22Rv1 (cell line): Measurements from ENCODE around the gene MIEF1.

Source experiments
- H3K27ac ChIP-seq: fragments of 450-650 bp; 2 replicates; pipeline ENCODE4 v1.5.1; 2017
- ZFX ChIP-seq: fragments of 450-650 bp; IDR thresholded peaks from 2 replicates; pipeline ENCODE4 v1.6.1; 2017; ENCODE audit warnings: antibody characterized with exemption, borderline replicate concordance
- TF ChIP-seq, protein P1 (sequence below): fragments of 450-650 bp; IDR thresholded peaks from 2 replicates; pipeline ENCODE4 v1.5.1; 2017; ENCODE audit warnings: mild to moderate bottlenecking

MIEF1 gene

GRCh38 chr22:39545386-39546365, 43.6 kb downstream of the MIEF1 start:
- TF ChIP-seq, protein P1, sequence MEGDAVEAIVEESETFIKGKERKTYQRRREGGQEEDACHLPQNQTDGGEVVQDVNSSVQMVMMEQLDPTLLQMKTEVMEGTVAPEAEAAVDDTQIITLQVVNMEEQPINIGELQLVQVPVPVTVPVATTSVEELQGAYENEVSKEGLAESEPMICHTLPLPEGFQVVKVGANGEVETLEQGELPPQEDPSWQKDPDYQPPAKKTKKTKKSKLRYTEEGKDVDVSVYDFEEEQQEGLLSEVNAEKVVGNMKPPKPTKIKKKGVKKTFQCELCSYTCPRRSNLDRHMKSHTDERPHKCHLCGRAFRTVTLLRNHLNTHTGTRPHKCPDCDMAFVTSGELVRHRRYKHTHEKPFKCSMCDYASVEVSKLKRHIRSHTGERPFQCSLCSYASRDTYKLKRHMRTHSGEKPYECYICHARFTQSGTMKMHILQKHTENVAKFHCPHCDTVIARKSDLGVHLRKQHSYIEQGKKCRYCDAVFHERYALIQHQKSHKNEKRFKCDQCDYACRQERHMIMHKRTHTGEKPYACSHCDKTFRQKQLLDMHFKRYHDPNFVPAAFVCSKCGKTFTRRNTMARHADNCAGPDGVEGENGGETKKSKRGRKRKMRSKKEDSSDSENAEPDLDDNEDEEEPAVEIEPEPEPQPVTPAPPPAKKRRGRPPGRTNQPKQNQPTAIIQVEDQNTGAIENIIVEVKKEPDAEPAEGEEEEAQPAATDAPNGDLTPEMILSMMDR = no peak
- TF ChIP-seq ZFX = no peak
- no peak overlapping the region for H3K27ac ChIP-seq

DNA sequence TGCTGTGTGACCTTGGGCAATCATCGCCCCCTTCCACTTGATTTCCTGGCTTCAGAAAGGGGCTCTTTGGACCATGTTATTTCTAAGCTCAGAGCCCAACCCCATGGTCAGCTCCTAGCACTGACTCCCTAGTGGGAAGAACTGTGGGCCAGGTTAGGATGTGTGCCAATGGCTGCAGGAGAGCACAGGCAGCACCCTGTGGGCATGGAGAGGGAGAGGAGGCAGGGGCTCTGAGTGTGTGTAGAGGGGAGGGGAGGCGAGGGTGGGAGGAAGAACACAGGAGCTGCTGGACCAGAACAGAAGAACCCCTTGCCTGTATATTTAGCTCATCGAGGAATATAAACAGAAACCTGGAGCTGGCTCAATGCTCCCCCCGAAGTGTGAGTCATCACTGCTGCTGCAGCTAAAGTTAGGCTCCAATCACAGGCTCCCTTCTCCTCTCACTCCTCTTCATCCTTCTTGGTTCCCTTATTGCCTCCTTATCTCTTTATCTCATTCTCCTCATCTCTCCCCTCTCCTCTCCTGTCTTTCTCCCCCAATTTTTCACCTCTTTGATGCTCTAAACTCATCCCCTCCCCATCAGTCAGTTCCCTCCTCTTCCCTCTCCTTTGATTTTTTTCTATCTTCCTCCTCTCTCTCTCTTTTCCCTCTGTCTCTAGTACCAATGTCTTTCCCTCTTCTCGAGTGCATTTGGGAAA, 44.9 kb downstream of the MIEF1 start:
- H3K27ac ChIP-seq = no peak overlapping the region
- TF ChIP-seq, protein P1 = no peak
- TF ChIP-seq ZFX = no peak

GRCh38 chr22:39547587-39547947, 45.5 kb downstream of the MIEF1 start:
- TF ChIP-seq ZFX = no peak
- TF ChIP-seq, protein P1 = no peak
- no peak overlapping the region for H3K27ac ChIP-seq

DNA sequence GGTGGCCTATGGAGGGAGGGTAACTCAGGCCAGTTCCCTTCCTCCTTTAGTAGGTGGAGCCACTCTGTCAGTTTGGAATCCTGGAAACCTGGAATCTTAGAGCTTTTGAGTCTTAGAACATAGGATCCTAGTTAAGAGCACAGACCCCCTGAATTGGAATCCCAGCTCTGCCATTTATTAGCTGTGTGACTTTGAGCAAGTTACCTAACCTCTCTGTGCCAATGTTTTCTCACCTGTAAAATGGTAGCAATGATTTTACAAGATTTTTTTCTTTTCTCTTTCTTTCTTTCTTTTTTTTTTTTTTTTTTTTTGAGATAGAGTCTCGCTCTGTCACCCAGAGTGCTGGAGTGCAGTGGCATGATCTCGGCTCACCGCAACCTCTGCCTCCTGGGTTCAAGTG, 51.3 kb downstream of the MIEF1 start:
- TF ChIP-seq ZFX = no peak
- TF ChIP-seq, protein P1 = no peak
- H3K27ac ChIP-seq = no peak overlapping the region

DNA sequence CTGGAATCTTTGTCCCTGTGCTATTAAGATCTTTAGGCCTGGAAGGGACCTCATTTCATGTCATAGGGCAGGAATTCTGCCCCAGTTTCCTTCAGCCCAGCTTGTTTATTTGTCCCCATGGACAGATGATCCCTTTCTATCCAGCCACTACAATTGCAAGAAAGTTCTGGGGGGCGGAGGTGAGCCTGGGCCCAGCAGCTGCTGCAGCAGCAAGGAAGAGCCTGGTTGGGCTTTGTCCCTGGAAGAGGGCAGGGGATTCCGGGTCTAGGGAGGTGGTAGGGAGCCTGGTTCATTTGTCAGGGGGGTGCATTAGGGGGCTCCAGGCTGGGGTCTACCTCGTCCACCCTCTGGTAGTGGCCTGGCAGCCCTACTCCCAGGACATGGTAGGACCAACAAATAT, 52.1 kb downstream of the MIEF1 start:
- H3K27ac ChIP-seq = no peak overlapping the region
- no peak for TF ChIP-seq ZFX
- TF ChIP-seq, protein P1 = no peak

DNA sequence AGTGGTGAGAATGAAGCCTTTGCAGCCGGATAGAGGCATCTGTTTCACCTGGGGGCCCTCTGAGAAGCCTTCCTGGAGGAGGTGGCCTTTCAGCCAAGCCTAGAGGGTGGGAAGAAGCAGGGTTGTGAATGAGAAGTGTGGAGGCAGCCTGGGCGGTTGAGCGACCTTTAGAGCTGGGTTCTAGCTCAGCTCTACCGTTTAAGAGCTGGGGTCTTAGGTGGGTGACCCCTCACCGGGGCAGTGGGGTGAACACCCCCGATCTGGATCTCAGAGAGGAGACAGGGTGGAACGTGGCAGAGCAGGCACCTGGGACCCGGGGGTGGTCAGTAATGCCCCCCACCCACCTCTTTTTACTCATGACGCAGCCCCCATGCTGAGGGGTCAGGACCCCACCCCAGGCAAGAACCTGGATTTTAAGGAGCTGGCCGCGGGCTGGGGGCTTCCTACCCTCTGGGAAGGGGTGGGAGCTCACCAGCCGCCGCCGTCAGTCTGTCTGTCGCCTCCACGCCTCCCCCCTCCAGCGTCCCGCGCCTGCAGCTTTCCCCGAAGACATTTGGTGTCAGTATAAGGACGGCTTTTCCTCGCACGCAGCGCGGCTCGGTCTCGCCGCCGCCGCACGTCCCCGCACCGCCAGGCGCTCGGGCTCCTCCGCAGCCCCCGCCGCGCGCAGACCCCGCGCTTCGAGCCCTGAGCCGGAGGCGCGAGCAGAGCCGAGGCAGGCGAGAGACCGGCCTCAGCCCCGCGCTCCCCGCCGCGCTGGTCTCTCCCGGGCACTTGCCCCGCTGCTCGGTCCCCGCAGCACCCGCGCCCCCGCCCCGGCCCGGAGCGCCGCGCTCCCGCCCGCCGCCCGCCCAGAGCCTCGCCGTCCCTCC, 55.1 kb downstream of the MIEF1 start:
- H3K27ac ChIP-seq = no peak overlapping the region
- TF ChIP-seq, protein P1 = peak; percentile 48
- no peak for TF ChIP-seq ZFX
